ENCODE data around the gene KRTAP9-1. TPM values are rescaled to one million over a fixed set of nuclear protein-coding genes. Genes with fewer than 3 reads are reported as not detected.
"Not testable (repeated sequence)": the region's sequence is repeated elsewhere in the genome, so short reads cannot be mapped to it uniquely, and the experiment has no call there.

Gene KRTAP9-1
- total RNA-seq, 4 donors from 2014 or later, result 0.91 TPM; not detected in 3

GRCh38 chr17:41149652-41149985 is 40.1 kb upstream of the KRTAP9-1 start, which contains the start of gene KRTAP4-5:
Gene KRTAP4-5 (minus strand): TSS chr17:41149825. CDS start chr17:41149767, 58 bp downstream.
- WGBS, 2 donors, result 44 to 50% methylated on average over 2 of the region's 2 CpGs
- DNase-seq (ENCODE audit: low spot score in 2 of 2), result no peak
- TF ChIP-seq POLR2A (IDR thresholded peaks at IDR 0.05) (no peak), CTCF (IDR thresholded peaks at IDR 0.05) (no peak)
- H3K4me3 ChIP-seq (ENCODE audit: low read depth, poor library complexity, severe bottlenecking), result no peak within 1 kb of the TSS
- intact Hi-C loops (cut with DNase I; ENCODE audit: low total_unique reads), result no loop called here

DNA sequence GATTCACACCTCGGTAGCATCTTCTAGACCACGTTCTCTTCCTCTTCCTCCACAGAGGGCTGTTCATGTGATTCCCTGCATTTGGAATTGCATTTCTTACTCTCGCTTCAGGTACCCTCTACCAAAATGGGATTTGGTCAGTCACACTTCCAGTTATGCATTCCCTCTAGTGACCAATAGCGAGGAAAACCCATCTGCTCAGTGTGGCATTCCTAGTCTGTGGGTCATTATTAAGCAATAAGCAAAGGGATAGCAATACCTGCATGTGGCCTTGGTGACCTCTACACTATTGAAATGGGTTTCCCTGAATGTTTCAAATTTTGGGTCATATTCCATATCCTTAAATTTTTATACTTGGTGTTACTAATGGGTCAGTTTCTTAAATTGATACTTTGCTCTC is 39.7 kb upstream of the KRTAP9-1 start:
- 86 to 87% methylated on average over 4 of the region's 4 CpGs for WGBS, 2 donors
- no peak for DNase-seq (ENCODE audit: low spot score in 2 of 2)
- TF ChIP-seq POLR2A (IDR thresholded peaks at IDR 0.05) (no peak), CTCF (IDR thresholded peaks at IDR 0.05) (no peak)
- intact Hi-C loops (cut with DNase I; ENCODE audit: low total_unique reads), result no loop called here
- H3K4me3 ChIP-seq (ENCODE audit: low read depth, poor library complexity, severe bottlenecking), result no peak overlapping the region

- TF ChIP-seq CTCF (IDR thresholded peaks at IDR 0.05), result no peak
- TF ChIP-seq POLR2A (IDR thresholded peaks at IDR 0.05), result no peak
- DNase-seq (ENCODE audit: low spot score in 2 of 2), result no peak
- no peak overlapping the region for H3K4me3 ChIP-seq (ENCODE audit: low read depth, poor library complexity, severe bottlenecking)
- intact Hi-C loops (cut with DNase I; ENCODE audit: low total_unique reads), result no loop called here
- 57 to 63% methylated on average over 2 of the region's 2 CpGs for WGBS, 2 donors
These were observed 38.2 kb upstream of the KRTAP9-1 start for GRCh38 chr17:41151525-41151924.

GRCh38 chr17:41153856-41154255 is 35.8 kb upstream of the KRTAP9-1 start:
- intact Hi-C loops (cut with DNase I; ENCODE audit: low total_unique reads), result no loop called here
- 30 to 50% methylated on average over 2 of the region's 2 CpGs for WGBS, 2 donors
- no peak for TF ChIP-seq CTCF (IDR thresholded peaks at IDR 0.05)
- no peak for TF ChIP-seq POLR2A (IDR thresholded peaks at IDR 0.05)
- no peak overlapping the region for H3K4me3 ChIP-seq (ENCODE audit: low read depth, poor library complexity, severe bottlenecking)
- DNase-seq (ENCODE audit: low spot score in 2 of 2), result no peak

DNA sequence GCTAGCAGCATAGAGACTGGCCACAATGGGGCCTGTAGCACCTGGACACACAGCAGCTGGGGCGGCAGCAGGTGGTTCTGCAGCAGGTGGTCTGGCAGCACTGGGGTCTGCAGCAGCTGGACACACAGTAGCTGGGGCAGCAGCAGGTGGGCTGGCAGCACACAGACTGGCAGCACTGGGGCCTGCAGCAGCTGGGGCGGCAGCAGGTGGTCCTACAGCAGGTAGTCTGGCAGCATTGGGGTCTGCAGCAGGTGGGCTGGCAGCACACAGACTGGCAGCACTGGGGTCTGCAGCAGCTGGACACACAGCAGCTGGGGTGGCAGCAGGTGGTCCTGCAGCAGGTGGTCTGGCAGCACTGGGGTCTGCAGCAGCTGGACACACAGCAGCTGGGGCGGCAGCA is 29.5 kb upstream of the KRTAP9-1 start:
- H3K4me3 ChIP-seq (ENCODE audit: low read depth, poor library complexity, severe bottlenecking); DNase-seq (ENCODE audit: low spot score in 2 of 2); intact Hi-C loops (cut with DNase I; ENCODE audit: low total_unique reads): not testable (repeated sequence)
- 92 to 100% methylated on average over 2 of the region's 3 CpGs for WGBS, 2 donors

- no peak for DNase-seq (ENCODE audit: low spot score in 2 of 2)
- intact Hi-C loops (cut with DNase I; ENCODE audit: low total_unique reads), result no loop called here
- WGBS, 2 donors, result 85 to 90% methylated on average over 1 of the region's 1 CpG
- TF ChIP-seq CTCF (IDR thresholded peaks at IDR 0.05), result no peak
- TF ChIP-seq POLR2A (IDR thresholded peaks at IDR 0.05), result no peak
- H3K4me3 ChIP-seq (ENCODE audit: low read depth, poor library complexity, severe bottlenecking), result no peak within 1 kb of the TSS
These were observed 29.0 kb upstream of the KRTAP9-1 start, which contains the start of gene KRTAP4-4 for GRCh38 chr17:41160648-41161047. Gene KRTAP4-4 (minus strand): TSS chr17:41160748. CDS start chr17:41160691, 57 bp downstream.
